Stomach (tissue), 9 donors: ENCODE results near the gene FLACC1. TPM values are rescaled to one million over a fixed set of nuclear protein-coding genes. Genes with fewer than 3 reads are reported as not detected.
A peak's percentile ranks its signal among the peaks of the same experiment; 100 is the strongest.

Experiments
- DNase-seq, 2 donors: peaks; one replicate each; pipeline versions ENCODE4 v3.0.0 to v3.0.0-alpha.2; 2013 to 2019
- H3K27ac ChIP-seq, 5 donors: fragments of 200-600 bp in 4 of 5; sonication (generic) in 4 of 5; one replicate each; pipeline ENCODE4 v1.5.1; 2013 to 2019; ENCODE audit warnings: mild to moderate bottlenecking in 1 of 5, moderate library complexity in 1 of 5
- H3K27me3 ChIP-seq, 3 donors: fragments of 200-600 bp; sonication (generic); one replicate each; pipeline ENCODE4 v1.5.1; 2017 to 2019; ENCODE audit warnings: mixed run types in 1 of 3
- H3K36me3 ChIP-seq, 4 donors: fragments of 200-600 bp; sonication (generic); 1 replicate in 3 of 4; 2 replicates in 1 of 4; pipeline ENCODE4 v1.5.1; 2016 to 2019
- H3K4me1 ChIP-seq, 4 donors: fragments of 200-600 bp; sonication (generic); one replicate each; pipeline ENCODE4 v1.5.1; 2016 to 2019
- H3K4me3 ChIP-seq, 4 donors: fragments of 200-600 bp; sonication (generic) in 3 of 4; one replicate each; pipeline ENCODE4 v1.5.1; 2016 to 2019; ENCODE audit warnings: mild to moderate bottlenecking in 1 of 4
- H3K9me3 ChIP-seq, 4 donors: fragments of 200-600 bp; sonication (generic); one replicate each; pipeline ENCODE4 v1.5.1; 2016 to 2019
- CTCF ChIP-seq, 7 experiments: fragments of 450-650 bp in 4 of 7; fragments of 200-600 bp in 3 of 7; sonication (generic) in 3 of 7; IDR thresholded peaks; one replicate each; pipeline ENCODE4 v1.5.1; 2016 to 2019; ENCODE audit warnings: antibody characterized with exemption in 7 of 7, control low read depth in 2 of 7, mild to moderate bottlenecking in 1 of 7
- EP300 ChIP-seq: sonication (generic); formaldehyde crosslinking; IDR thresholded peaks from one replicate; pipeline ENCODE4 v1.6.1; 2017; ENCODE audit warnings: antibody characterized with exemption
- POLR2A ChIP-seq, 4 donors: fragments of 450-650 bp; IDR thresholded peaks; one replicate each; pipeline ENCODE4 v1.6.1; 2016; ENCODE audit warnings: antibody characterized with exemption in 4 of 4, control low read depth in 2 of 4, mild to moderate bottlenecking in 1 of 4, moderate library complexity in 1 of 4
- POLR2AphosphoS5 ChIP-seq, 3 donors: sonication (generic); formaldehyde crosslinking; IDR thresholded peaks; one replicate each; pipeline ENCODE4 v1.6.1; 2016; ENCODE audit warnings: antibody characterized with exemption in 3 of 3
- WGBS, 5 donors: extraction: QIAGEN DNeasy Blood & Tissue Kit in 3 of 5; methylation state at CpG; one replicate each; pipeline versions ENCODE4 v1.1.5 to v1.1.7; 2013 to 2018; 5-methylcytosine and 5-hydroxymethylcytosine counted together
- intact Hi-C: fragments of 100-400 bp; cut with DNase I; formaldehyde crosslinking; loops from one replicate; pipeline ENCODE4 v1.15.1; 2023; ENCODE audit warnings: low total_unique reads
- polyA plus RNA-seq, 3 donors: library from polyadenylated mRNA; stranded (reverse); fragments of 200-250 nt; gene quantifications; one replicate each; pipeline ENCODE4 v1.2.3, GENCODE V29; 2013
- total RNA-seq, 5 donors: library from RNA; depleted of rRNA; stranded (reverse); fragments of >200 nt; gene quantifications; one replicate each; pipeline versions ENCODE4 v1.1.0 to v1.2.3, GENCODE V29; 2014 to 2016
- donor health status: healthy with polysubstance abuse.
- donor health status: Bipolar disorder and iron deficiency.
- donor health status: healthy.

Gene FLACC1
- total and polyA plus RNA-seq, 8 donors, result 0.13 to 21.6 (median 1.8) TPM; not detected in 3

GRCh38 chr2:201260302-201260800, 96.8 kb downstream of the FLACC1 start, which contains the start of gene CASP8:
Gene CASP8, plus strand, starts transcription at chr2:201260536. Its CDS starts 5,951 bp downstream, at chr2:201266487.
- Histone ChIP-seq H3K4me3 (peak within 1 kb of the TSS; percentile 8 to 66 (median 56)), H3K9me3 (no peaks in the 10 kb centered on the region), H3K27ac (peak within 1 kb of the TSS; percentile 34 to 96 (median 88)), H3K27me3 (no peaks in the 10 kb centered on the region), H3K36me3 (no peaks in the 10 kb centered on the region), H3K4me1 (peaks cover 6 to 76% (median 36%) of the 10 kb centered on the region in 4 donors)
- TF ChIP-seq POLR2AphosphoS5 (IDR thresholded peaks at IDR 0.05), result peak in 2 of 3 donors; percentile 83 to 84
- no peak for TF ChIP-seq EP300
- intact Hi-C loops, result no loop called here
- WGBS, 5 donors, result 61 to 82% (median 74%) methylated on average over 10 of the region's 10 CpGs
- DNase-seq, result peak; percentile 50 to 59

- TF ChIP-seq POLR2AphosphoS5 (IDR thresholded peaks at IDR 0.05), result no peak
- TF ChIP-seq POLR2A (IDR thresholded peaks at IDR 0.05), result no peak
- no peak for TF ChIP-seq CTCF (IDR thresholded peaks at IDR 0.05)
- no peak for TF ChIP-seq EP300
- 25 to 28% (median 27%) methylated on average over 15 of the region's 15 CpGs for WGBS, 5 donors
- no peak for DNase-seq
- H3K4me3 ChIP-seq, result peak overlapping the region; percentile 51 to 66 (median 56)
- no peaks in the 10 kb centered on the region for H3K9me3 ChIP-seq
- no peaks in the 10 kb centered on the region for H3K27me3 ChIP-seq
- intact Hi-C loops, result no loop called here
- H3K36me3 ChIP-seq, result no peaks in the 10 kb centered on the region
- peaks cover 6 to 78% (median 45%) of the 10 kb centered on the region in 4 donors for H3K4me1 ChIP-seq
- H3K27ac ChIP-seq, result peak overlapping the region; percentile 82 to 96 (median 91)
These were observed 98.2 kb downstream of the FLACC1 start for GRCh38 chr2:201258666-201259615.

- H3K4me1 ChIP-seq, result peaks cover 6 to 76% (median 45%) of the 10 kb centered on the region in 4 donors
- WGBS, 5 donors, result 0% methylated on average over 10 of the region's 10 CpGs
- intact Hi-C loops, result no loop called here
- H3K9me3 ChIP-seq, result no peaks in the 10 kb centered on the region
- H3K27me3 ChIP-seq, result no peaks in the 10 kb centered on the region
- H3K27ac ChIP-seq, result peak overlapping the region; percentile 82 to 96 (median 91)
- TF ChIP-seq EP300, result no peak
- TF ChIP-seq POLR2A (IDR thresholded peaks at IDR 0.05), result no peak
- TF ChIP-seq CTCF (IDR thresholded peaks at IDR 0.05), result peak in 1 of 7 experiments; percentile 6
- TF ChIP-seq POLR2AphosphoS5 (IDR thresholded peaks at IDR 0.05), result peak; percentile 4 to 35 (median 30)
- peak overlapping the region; percentile 51 to 66 (median 56) for H3K4me3 ChIP-seq
- peak; percentile 74 to 94 for DNase-seq
- H3K36me3 ChIP-seq, result no peaks in the 10 kb centered on the region
These were observed 99.0 kb downstream of the FLACC1 start for GRCh38 chr2:201257956-201258665.

- Histone ChIP-seq H3K36me3 (no peaks in the 10 kb centered on the region), H3K9me3 (no peaks in the 10 kb centered on the region), H3K27me3 (no peaks in the 10 kb centered on the region), H3K27ac (peak overlapping the region; percentile 82 to 96 (median 91)), H3K4me1 (peaks cover 6 to 70% (median 44%) of the 10 kb centered on the region in 4 donors), H3K4me3 (peak overlapping the region; percentile 51 to 66 (median 56))
- intact Hi-C loops, result no loop called here
- DNase-seq, result peak in 1 of 2 donors; percentile 43
- WGBS, 5 donors, result 8 to 13% (median 11%) methylated on average over 12 of the region's 12 CpGs
- TF ChIP-seq POLR2A (IDR thresholded peaks at IDR 0.05), result no peak
- TF ChIP-seq CTCF (IDR thresholded peaks at IDR 0.05), result no peak
- no peak for TF ChIP-seq POLR2AphosphoS5 (IDR thresholded peaks at IDR 0.05)
- TF ChIP-seq EP300, result no peak
These were observed 99.7 kb downstream of the FLACC1 start for GRCh38 chr2:201257381-201257955.
